NK-92 treated with Interleukin-12 subunit alpha and Interleukin-12 subunit beta, amount 100 ng/mL, for 24 hours (cell line): ENCODE data around the gene SPNS2.
"Not testable (repeated sequence)": the region's sequence is repeated elsewhere in the genome, so short reads cannot be mapped to it uniquely, and the experiment has no call there.

Experiments
- DNase-seq: peaks from one replicate; lab custom pipeline; 2025; lab: John Stamatoyannopoulos, UW

SPNS2 gene

GRCh38 chr17:4572131-4572530 lies 73.5 kb downstream of the SPNS2 start:
- no peak for DNase-seq

- no peak for DNase-seq
Measured at GRCh38 chr17:4573115-4573514, 74.4 kb downstream of the SPNS2 start.

- DNase-seq, result no peak
Measured at GRCh38 chr17:4573669-4574068, 75.0 kb downstream of the SPNS2 start.

GRCh38 chr17:4574448-4575045 lies 75.9 kb downstream of the SPNS2 start:
- DNase-seq, result no peak

- DNase-seq, result no peak
Measured at GRCh38 chr17:4576161-4576558, 77.5 kb downstream of the SPNS2 start.

GRCh38 chr17:4576729-4577322 lies 78.1 kb downstream of the SPNS2 start:
- DNase-seq, result no peak

- no peak for DNase-seq
Measured at GRCh38 chr17:4577386-4577993, 78.8 kb downstream of the SPNS2 start.

- DNase-seq, result not testable (repeated sequence)
Measured at GRCh38 chr17:4578349-4578748, 79.7 kb downstream of the SPNS2 start.

- DNase-seq, result no peak
Measured at GRCh38 chr17:4579678-4580077, 81.0 kb downstream of the SPNS2 start.

GRCh38 chr17:4580291-4580690 lies 81.6 kb downstream of the SPNS2 start:
- DNase-seq, result no peak

- DNase-seq, result no peak
Measured at GRCh38 chr17:4582101-4582501, 83.4 kb downstream of the SPNS2 start.

GRCh38 chr17:4582691-4583090 lies 84.0 kb downstream of the SPNS2 start:
- no peak for DNase-seq

- no peak for DNase-seq
Measured at GRCh38 chr17:4583206-4583605, 84.5 kb downstream of the SPNS2 start.

- DNase-seq, result no peak
Measured at GRCh38 chr17:4583782-4584100, 85.1 kb downstream of the SPNS2 start.

GRCh38 chr17:4584101-4584916 lies 85.6 kb downstream of the SPNS2 start, which contains the start of gene SMTNL2:
SMTNL2 (plus strand) TSS chr17:4584529; CDS start chr17:4584606, 77 bp downstream.
- DNase-seq, result no peak

GRCh38 chr17:4584917-4585637 lies 86.4 kb downstream of the SPNS2 start:
- no peak for DNase-seq

- DNase-seq, result no peak
Measured at GRCh38 chr17:4585638-4585994, 86.9 kb downstream of the SPNS2 start.

GRCh38 chr17:4586043-4586442 lies 87.4 kb downstream of the SPNS2 start:
- no peak for DNase-seq

GRCh38 chr17:4587195-4587594 lies 88.5 kb downstream of the SPNS2 start:
- no peak for DNase-seq

GRCh38 chr17:4587803-4588202 lies 89.1 kb downstream of the SPNS2 start:
- DNase-seq, result no peak

- no peak for DNase-seq
Measured at GRCh38 chr17:4588391-4588790, 89.7 kb downstream of the SPNS2 start.
